HG03175 (cell line): ENCODE data around the gene CDK11B.

Experiments used
- ATAC-seq: cut with Tn5 transposase; IDR thresholded peaks from one replicate; pipeline ENCODE4 v1.9.1; 2021; ENCODE audit warnings: mild to moderate bottlenecking, moderate library complexity; ENCODE audit not compliant: unreplicated experiment

The CDK11B gene

DNA sequence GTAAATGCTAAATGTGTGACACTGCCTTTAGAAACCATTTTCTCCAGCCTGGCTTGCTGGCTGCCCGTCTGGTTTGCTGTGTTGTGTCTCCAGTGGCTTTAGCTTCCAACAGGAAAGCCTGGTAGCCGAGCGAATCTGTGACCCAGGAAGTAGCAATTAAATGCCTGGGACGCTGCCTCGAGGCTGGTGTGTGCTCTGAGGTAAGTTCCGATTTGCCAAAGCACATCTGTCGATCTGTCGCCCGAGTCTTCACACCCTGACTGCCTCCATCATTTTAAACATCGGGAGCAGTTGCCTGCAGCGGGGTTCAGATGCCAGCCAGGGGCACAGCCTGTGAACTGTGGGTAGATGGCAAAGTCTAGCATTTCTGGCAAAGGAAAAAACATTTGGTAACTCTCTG lies 41.3 kb downstream of the CDK11B start:
- no peak for ATAC-seq

- no peak for ATAC-seq
Measured at GRCh38 chr1:1616838-1617237, 42.0 kb downstream of the CDK11B start.

- ATAC-seq: peak; percentile 23
Measured at GRCh38 chr1:1616045-1616790, 42.6 kb downstream of the CDK11B start.

DNA sequence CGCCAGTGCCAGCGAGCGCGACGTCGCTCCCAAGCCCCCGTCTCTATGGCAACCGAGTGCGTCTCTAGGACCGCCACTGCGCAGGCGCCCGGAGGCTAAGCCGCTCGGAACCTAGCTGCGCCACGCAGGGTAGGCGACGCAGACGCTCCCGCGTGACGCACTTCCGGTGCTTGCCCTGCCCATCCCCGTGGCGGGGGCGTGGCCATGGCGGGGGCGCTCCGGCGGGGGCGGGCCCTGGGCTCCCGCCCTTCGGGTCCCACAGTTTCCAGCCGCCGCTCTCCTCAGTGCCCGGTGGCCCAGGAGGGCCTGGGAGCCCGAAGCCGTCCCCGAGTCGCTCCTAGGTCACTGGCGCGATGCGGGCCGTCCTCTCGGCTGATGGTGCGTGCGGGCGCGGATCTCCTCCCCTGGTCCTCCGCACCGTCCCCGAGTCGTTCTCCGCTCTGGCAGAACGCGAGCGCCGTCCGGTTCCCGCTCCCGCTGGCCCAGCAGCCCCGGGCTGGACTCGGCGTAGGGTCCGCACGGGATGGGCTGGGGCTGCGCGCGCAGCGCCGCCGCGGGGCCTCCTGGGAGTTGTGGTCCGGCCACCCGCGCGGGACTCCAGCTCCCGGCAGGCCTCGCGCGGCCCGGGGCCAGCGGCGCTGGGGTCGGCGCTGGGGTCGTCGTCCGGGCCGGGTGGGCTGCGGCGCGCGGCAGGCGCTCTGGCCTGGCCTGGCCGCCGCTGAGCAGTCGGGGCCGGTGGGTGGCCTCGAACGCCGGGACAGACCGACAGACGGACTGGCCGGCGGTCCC lies 43.4 kb downstream of the CDK11B start, which contains the start of gene MIB2:
TSS of gene MIB2 (plus strand) at position 245 of the 789 bp plus-strand sequence. CDS start 7,953 bp downstream, outside the sequence.
- peak; percentile 82 for ATAC-seq

GRCh38 chr1:1614954-1615255 lies 43.9 kb downstream of the CDK11B start:
- no peak for ATAC-seq

GRCh38 chr1:1614204-1614953 lies 44.4 kb downstream of the CDK11B start:
- peak; percentile 4 for ATAC-seq

GRCh38 chr1:1613509-1614082 lies 45.2 kb downstream of the CDK11B start:
- no peak for ATAC-seq

- ATAC-seq: no peak
Measured at GRCh38 chr1:1612104-1612400, 46.8 kb downstream of the CDK11B start.

DNA sequence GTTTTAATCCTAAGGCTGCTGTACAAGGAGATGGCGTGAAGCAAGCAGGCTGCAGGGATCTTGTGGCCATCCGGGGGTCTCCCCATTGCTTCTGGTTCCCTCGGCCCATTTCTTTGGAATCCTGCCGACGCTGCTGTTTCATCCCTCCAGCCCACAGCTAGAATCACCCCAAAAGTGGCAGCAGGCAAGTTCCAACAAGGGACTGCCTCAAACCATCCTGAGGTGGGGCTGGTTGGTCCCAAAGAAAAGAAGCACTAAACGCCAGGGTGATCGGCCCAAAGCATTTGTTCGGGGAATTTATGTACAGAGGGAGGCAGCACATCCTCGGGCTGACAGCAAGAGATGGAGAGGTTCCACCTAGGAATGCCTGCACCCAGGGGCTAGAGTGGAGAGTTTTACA lies 48.0 kb downstream of the CDK11B start:
- no peak for ATAC-seq

DNA sequence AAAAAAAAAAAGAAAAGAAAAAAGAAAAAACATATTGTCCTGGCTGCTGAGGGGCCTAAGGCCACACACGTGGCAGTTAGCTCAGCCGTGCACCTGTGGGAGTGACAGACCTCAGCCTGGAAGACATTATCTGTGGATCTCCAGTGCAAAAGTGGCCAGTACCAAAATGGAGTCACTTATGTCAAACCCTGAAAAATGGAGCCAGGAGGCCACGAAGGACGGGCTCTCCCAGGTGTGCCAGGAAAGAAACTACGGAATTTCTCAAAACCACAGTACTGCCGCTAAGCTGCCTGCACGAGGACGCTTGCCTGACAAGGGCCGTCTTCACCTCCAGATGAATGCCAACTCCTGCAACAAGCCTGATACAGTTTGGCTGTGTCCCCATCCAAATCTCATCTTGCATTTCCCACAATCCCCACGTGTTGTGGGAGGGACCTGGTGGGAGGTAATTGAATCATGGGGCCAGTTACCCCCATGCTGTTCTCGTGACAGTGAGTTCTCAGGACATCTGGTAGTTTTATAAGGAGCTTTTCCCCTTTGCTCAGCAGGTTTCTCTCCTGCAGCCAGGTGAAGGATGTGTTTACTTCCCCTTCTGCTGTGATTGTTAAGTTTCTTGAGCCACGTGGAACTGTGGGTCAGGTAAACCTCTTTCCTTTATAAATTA lies 48.9 kb downstream of the CDK11B start:
- ATAC-seq: no peak

- ATAC-seq: no peak
Measured at GRCh38 chr1:1606232-1606631, 52.6 kb downstream of the CDK11B start.

GRCh38 chr1:1605724-1606123 lies 53.1 kb downstream of the CDK11B start:
- ATAC-seq: no peak

DNA sequence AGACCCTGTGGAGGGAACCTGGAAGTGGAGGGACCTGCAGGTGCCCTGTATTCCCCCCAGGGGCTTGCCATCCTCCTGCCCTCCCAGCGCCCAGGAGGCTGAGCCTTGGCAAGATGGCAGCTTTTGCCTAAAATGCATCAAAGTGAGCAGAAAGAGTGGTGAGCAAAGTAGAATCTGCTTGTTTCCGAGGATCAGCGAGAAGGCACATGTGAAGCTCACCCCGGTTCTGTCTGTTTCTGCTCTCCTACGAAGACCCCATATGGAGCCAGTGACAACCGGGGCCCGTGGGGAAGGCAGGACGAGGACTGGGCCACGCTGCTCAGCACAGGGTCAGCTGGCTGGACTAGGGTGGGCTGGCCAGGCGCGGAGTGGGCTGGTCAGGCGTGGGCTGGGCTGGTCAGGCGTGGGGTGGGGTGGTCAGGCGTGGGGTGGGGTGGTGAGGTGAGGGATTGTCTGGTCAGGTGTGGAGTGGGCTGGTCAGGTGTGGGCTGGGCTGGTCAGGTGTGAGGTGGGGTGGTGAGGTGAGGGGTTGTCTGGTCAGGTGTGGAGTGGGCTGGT lies 53.7 kb downstream of the CDK11B start:
- ATAC-seq: no peak

GRCh38 chr1:1604374-1605033 lies 54.3 kb downstream of the CDK11B start:
- ATAC-seq: no peak

DNA sequence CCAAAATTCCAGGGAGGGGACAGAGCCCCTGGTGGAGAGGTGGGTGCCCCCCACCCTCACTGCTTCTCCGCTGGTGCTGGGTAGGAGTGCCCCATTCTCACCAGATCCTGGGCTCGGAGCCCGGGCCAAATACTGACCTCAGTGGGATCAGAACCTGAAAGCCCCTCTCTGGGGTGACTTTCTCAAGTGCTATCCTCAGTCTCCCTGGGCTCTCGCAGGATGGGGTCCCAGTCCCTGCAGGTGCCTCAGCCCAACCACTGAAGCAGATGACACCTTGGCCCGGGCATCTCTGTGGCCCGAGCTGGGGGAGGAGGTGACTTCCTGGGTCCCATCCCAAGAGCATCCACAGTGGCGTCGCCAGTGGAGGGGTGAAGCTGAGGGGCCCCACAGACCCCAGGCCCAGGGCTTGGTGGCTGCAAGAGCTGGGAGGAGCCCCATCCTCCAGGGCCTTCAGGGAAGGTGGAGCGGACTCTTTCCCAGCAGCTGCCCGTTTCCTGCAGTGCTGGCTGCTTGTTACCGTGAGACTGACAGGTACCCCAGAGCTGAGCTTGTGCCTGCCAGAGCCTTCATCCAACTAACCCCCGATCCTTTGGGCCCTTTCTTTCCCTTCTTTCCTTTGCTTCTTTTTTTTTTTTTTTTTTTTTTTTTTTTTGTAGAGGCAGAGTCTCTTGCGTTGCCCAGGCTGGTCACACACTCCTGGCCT lies 55.0 kb downstream of the CDK11B start:
- no peak for ATAC-seq

GRCh38 chr1:1602968-1603506 lies 55.8 kb downstream of the CDK11B start:
- ATAC-seq: no peak

GRCh38 chr1:1602304-1602967 lies 56.4 kb downstream of the CDK11B start:
- no peak for ATAC-seq

- ATAC-seq: no peak
Measured at GRCh38 chr1:1601564-1602303, 57.1 kb downstream of the CDK11B start.
